GM18951 (cell line): ENCODE data around the gene LYPD6B.
"Not testable (repeated sequence)": the region's sequence is repeated elsewhere in the genome, so short reads cannot be mapped to it uniquely, and the experiment has no call there.

ENCODE experiments used
- POLR2A ChIP-seq: IDR thresholded peaks from 4 replicates; pipeline ENCODE4 v1.6.1; 2011; ENCODE audit warnings: mild to moderate bottlenecking; ENCODE audit not compliant: insufficient read length, insufficient read depth; ENCODE audit errors: extremely low read depth
- in situ Hi-C: fragments of 300-500 bp; cut with MboI; formaldehyde crosslinking; loops from one replicate; pipeline ENCODE4 v1.12.0; 2022; ENCODE audit warnings: low sequenced_read_pairs, mixed read lengths, inconsistent platforms; ENCODE audit not compliant: unreplicated experiment

The LYPD6B gene

DNA sequence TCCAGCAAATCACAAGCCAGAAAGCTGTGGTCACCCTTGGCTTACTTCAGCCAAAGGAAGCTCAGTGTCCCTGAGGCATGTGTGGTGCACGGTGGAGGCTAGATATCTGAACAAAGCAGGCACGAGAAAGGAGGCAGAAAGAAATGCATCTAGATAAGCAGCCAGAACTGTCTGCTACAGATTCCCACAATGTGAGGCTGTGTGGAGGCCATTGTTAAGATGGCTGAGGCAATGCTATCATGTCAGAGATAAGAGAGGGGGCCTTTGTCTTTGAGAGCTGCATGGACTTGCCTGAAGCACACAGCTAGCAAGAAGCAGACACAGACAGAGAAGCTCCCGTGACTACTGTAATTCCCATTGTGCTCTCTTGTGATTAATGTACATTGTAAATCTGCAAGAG, 181.4 kb downstream of the LYPD6B start:
- TF ChIP-seq POLR2A, result no peak
- in situ Hi-C loops, result no loop called here

- TF ChIP-seq POLR2A, result no peak
- in situ Hi-C loops, result no loop called here
These were observed 182.5 kb downstream of the LYPD6B start for GRCh38 chr2:149221002-149221401.

GRCh38 chr2:149221898-149222297, 183.4 kb downstream of the LYPD6B start:
- no peak for TF ChIP-seq POLR2A
- in situ Hi-C loops, result no loop called here

- in situ Hi-C loops, result no loop called here
- TF ChIP-seq POLR2A, result no peak
These were observed 185.1 kb downstream of the LYPD6B start for GRCh38 chr2:149223472-149224095.

DNA sequence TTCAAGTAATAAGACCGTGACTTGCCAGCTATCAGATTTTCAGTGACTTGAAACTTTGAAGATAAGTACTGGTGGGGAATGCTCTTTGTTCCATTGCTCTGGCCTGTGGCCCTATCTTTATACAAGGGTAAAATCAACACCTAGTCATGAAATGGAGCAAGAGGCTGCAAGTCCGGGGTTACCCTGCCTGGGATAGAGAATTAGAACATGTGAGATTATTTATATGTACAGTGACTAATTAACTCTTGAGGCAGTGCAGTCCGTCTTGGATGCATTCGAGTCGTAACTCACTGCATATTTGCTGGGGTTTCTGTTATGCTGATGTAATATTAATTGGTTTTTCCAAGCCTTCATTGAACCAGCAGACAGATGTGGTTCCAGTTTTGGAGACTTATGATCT, 186.0 kb downstream of the LYPD6B start:
- in situ Hi-C loops, result no loop called here

GRCh38 chr2:149225446-149225845, 186.9 kb downstream of the LYPD6B start:
- no peak for TF ChIP-seq POLR2A
- in situ Hi-C loops, result no loop called here

More for the DNA sequence above, 186.0 kb downstream of the LYPD6B start:
- TF ChIP-seq POLR2A, result no peak

DNA sequence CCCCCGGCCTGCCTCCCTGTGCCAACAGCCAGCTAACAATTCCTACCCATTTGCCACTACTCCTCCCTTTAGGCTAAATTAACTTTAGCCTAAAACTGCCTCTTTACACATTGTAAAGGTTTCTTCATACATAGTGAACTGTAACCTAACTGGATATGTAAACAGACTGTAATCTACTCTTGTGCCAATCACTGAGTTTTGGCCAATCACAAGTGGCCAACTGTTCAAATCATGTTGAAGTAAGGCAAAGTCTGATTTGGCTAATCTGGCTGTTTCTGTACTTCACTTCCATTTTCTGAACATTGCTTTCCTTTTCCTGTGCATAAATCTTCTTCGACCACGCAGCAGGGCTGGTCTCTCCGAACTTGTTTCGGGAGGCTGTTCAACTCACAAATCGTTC, 188.3 kb downstream of the LYPD6B start:
- in situ Hi-C loops, result no loop called here
- TF ChIP-seq POLR2A, result no peak

- in situ Hi-C loops, result no loop called here
These were observed 197.4 kb downstream of the LYPD6B start for GRCh38 chr2:149235816-149236375.

GRCh38 chr2:149236410-149236809, 197.9 kb downstream of the LYPD6B start:
- no peak for TF ChIP-seq POLR2A
- in situ Hi-C loops, result no loop called here

More at GRCh38 chr2:149235816-149236375, 197.4 kb downstream of the LYPD6B start:
- no peak for TF ChIP-seq POLR2A

GRCh38 chr2:149246186-149246585, 207.7 kb downstream of the LYPD6B start:
- no peak for TF ChIP-seq POLR2A
- in situ Hi-C loops, result no loop called here

DNA sequence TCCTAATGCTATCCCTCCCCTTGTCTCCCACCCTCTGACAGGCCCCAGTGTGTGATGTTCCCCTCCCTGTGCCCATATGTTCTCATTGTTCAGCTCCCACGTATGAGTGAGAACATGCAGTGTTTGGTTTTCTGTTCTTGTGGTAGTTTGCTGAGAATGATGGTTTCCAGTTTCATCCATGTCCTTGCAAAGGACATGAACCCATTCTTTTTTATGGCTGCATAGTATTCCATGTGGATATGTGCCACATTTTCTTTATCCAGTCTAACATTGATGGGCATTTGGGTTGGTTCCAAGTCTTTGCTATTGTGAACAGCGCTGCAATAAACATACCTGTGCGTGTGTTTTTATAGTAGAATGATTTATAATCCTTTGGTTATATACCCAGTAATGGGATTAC, 212.9 kb downstream of the LYPD6B start:
- in situ Hi-C loops, result not testable (repeated sequence)

- in situ Hi-C loops, result not testable (repeated sequence)
These were observed 218.4 kb downstream of the LYPD6B start for GRCh38 chr2:149256877-149257276.

DNA sequence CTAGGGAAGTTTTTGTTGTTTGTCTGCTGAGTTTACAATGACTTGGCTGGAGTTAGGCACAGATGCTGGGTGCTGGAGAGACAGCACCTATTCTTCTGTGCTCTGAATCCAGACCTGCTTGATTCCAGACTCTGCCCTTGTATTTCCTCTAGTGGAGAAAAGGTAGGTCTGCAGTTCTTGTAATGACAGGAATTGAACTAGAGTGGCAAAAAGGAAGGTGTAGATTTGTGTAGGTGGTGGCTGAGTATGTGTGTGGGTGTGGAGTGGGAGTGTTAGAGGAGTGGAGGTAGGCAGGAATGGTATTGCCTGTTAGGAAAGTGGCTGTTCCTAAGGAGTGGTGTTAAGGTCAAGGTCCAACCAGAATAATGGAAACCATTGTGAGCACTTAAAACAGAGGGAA, 220.0 kb downstream of the LYPD6B start:
- no peak for TF ChIP-seq POLR2A
- in situ Hi-C loops, result no loop called here

- TF ChIP-seq POLR2A, result no peak
- in situ Hi-C loops, result no loop called here
These were observed 220.6 kb downstream of the LYPD6B start for GRCh38 chr2:149259136-149259535.

DNA sequence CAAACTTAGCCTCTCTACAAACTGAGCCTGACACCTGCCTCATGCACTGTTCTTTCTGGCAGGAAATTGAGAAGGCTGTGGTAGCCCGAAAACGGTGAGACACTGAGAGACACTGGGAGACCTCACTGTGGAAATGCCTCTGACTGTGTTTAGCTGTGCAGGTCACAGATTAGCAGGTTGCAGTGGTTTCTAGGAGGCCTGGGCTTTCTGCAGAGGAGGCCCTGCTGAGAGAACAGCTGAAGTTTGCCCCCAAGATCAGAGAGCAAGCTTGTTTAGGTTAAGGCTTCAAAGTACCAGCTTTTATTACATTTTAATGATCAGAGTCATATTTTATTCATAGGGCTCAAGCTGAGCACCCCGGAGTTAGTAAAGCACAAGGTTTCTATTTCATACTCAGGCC, 223.2 kb downstream of the LYPD6B start:
- in situ Hi-C loops, result no loop called here
- TF ChIP-seq POLR2A, result no peak
